ENCODE measurements around the gene CADPS.

CADPS gene

GRCh38 chr3:62611541-62612240 lies 263.5 kb downstream of the CADPS start:
- TF ChIP-seq ZFX (IDR thresholded peaks at IDR 0.05) (no peak), CTCF (conservative IDR thresholded peaks at IDR 0.05) (no peak)
- no peak overlapping the region for H3K27ac ChIP-seq

GRCh38 chr3:62607287-62608029 lies 267.8 kb downstream of the CADPS start:
- no peak overlapping the region for H3K27ac ChIP-seq
- no peak for TF ChIP-seq ZFX (IDR thresholded peaks at IDR 0.05)
- TF ChIP-seq CTCF (conservative IDR thresholded peaks at IDR 0.05) = no peak

DNA sequence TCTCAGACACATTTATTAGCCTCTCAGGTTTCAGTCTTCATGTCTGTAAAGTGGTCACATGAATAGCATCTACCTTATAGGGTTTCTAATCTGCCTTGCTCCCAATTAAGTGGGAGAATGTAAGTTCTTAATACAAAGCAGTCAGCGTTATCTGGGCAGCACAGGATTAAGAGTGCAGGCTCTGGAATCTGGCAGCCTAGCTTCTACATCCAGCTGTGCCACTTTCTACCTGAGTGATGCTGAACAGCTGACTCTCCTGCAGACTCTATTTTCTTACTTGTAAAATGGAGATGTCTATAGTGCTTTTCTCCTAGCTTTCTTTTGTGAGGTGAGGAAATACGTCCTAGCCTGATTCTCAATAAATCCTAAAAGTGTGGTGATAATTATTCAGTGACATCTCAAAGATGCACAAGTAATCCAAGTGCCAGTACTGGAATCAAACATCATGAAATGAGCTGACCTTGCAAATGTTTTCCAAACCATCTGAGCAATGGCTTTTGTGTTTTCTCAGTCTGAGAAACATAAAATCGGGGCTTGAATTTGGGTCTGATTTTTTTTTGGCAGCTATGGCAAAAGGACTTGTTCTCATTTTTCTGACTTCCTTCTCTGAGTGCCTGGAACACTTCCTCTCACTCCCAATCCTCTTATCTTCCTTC lies 269.7 kb downstream of the CADPS start:
- no peak overlapping the region for H3K27ac ChIP-seq
- TF ChIP-seq CTCF (conservative IDR thresholded peaks at IDR 0.05) = no peak
- no peak for TF ChIP-seq ZFX (IDR thresholded peaks at IDR 0.05)

GRCh38 chr3:62604751-62605351 lies 270.4 kb downstream of the CADPS start:
- TF ChIP-seq CTCF (conservative IDR thresholded peaks at IDR 0.05) (no peak), ZFX (IDR thresholded peaks at IDR 0.05) (no peak)
- H3K27ac ChIP-seq = no peak overlapping the region

DNA sequence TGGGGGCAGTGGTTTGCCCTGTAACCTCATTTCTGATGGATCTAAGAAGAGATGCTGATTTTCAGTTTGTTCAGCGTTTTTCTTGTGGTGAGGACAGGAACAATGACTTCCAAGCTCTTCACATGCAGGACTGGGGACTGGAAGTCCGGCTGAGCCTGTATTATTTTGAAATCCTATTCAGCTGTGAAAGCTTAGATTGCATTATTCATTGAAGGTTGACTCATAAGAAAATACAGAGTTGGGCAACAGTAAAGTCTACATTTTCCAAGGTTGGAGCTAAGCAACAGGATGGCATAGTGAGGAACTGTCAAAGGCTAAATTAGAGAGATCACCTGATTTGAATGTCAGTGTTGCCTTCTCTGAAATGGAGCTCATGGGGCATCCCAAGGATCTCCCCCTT lies 270.9 kb downstream of the CADPS start:
- TF ChIP-seq ZFX (IDR thresholded peaks at IDR 0.05) = no peak
- TF ChIP-seq CTCF (conservative IDR thresholded peaks at IDR 0.05) = no peak
- H3K27ac ChIP-seq = no peak overlapping the region

GRCh38 chr3:62602987-62603386 lies 272.2 kb downstream of the CADPS start:
- H3K27ac ChIP-seq = no peak overlapping the region
- no peak for TF ChIP-seq ZFX (IDR thresholded peaks at IDR 0.05)
- TF ChIP-seq CTCF (conservative IDR thresholded peaks at IDR 0.05) = no peak
